Measurements from ENCODE around the gene TRIO. TPM values are rescaled to one million over a fixed set of nuclear protein-coding genes. Genes with fewer than 3 reads are reported as not detected.

The TRIO gene
- total and polyA plus RNA-seq, 2 experiments from 2014 or later: 18.5 to 78.2 TPM

DNA sequence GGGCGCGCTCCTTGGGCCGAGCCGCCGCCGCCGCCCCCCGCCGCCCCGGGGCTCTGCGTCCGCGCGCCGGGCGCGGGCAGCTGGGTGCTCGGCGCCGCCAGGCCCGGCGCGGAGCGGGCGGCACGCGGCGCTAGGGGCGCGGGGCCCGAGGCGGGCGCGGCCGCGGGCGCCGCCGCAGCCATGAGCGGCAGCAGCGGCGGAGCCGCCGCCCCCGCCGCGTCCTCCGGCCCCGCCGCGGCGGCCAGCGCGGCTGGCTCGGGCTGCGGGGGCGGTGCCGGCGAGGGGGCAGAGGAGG lies 351 bp downstream of the TRIO start:
- TF ChIP-seq EZH2 (IDR thresholded peaks at IDR 0.05; ENCODE audit: borderline replicate concordance): no peak
- TF ChIP-seq, protein P1, sequence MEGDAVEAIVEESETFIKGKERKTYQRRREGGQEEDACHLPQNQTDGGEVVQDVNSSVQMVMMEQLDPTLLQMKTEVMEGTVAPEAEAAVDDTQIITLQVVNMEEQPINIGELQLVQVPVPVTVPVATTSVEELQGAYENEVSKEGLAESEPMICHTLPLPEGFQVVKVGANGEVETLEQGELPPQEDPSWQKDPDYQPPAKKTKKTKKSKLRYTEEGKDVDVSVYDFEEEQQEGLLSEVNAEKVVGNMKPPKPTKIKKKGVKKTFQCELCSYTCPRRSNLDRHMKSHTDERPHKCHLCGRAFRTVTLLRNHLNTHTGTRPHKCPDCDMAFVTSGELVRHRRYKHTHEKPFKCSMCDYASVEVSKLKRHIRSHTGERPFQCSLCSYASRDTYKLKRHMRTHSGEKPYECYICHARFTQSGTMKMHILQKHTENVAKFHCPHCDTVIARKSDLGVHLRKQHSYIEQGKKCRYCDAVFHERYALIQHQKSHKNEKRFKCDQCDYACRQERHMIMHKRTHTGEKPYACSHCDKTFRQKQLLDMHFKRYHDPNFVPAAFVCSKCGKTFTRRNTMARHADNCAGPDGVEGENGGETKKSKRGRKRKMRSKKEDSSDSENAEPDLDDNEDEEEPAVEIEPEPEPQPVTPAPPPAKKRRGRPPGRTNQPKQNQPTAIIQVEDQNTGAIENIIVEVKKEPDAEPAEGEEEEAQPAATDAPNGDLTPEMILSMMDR (IDR thresholded peaks at IDR 0.05; ENCODE audit: poor library complexity): no peak
- no peak for TF ChIP-seq EZH2phosphoT487 (IDR thresholded peaks at IDR 0.05; ENCODE audit: low read depth, severe bottlenecking, unreplicated experiment)
- Histone ChIP-seq H3K9me2 (replicated peaks; ENCODE audit: insufficient read depth) (no peaks in the 10 kb centered on the region), H3K4me1 (ENCODE audit: insufficient read depth) (peaks cover 23% of the 10 kb centered on the region), H3K27me3 (no peaks in the 10 kb centered on the region), H3K9me3 (ENCODE audit: low read depth) (no peaks in the 10 kb centered on the region), H3K4me3 (peak overlapping the region; percentile 80), H4K20me1 (ENCODE audit: insufficient read depth, poor library complexity, severe bottlenecking) (peaks cover 38% of the 10 kb centered on the region), H3K79me2 (peaks cover 42% of the 10 kb centered on the region), H3K36me3 (replicated peaks; ENCODE audit: insufficient read depth, low read depth) (no peaks in the 10 kb centered on the region), H3K4me2 (no peak overlapping the region), H3K27ac (peak overlapping the region; percentile 93), H2AFZ (no peak overlapping the region)
- DNase-seq (ENCODE audit: low spot score): no peak
- 1% methylated on average over 25 of the region's 59 CpGs for WGBS (ENCODE audit: low lambda C conversion rate, missing lambda C conversion rate)

DNA sequence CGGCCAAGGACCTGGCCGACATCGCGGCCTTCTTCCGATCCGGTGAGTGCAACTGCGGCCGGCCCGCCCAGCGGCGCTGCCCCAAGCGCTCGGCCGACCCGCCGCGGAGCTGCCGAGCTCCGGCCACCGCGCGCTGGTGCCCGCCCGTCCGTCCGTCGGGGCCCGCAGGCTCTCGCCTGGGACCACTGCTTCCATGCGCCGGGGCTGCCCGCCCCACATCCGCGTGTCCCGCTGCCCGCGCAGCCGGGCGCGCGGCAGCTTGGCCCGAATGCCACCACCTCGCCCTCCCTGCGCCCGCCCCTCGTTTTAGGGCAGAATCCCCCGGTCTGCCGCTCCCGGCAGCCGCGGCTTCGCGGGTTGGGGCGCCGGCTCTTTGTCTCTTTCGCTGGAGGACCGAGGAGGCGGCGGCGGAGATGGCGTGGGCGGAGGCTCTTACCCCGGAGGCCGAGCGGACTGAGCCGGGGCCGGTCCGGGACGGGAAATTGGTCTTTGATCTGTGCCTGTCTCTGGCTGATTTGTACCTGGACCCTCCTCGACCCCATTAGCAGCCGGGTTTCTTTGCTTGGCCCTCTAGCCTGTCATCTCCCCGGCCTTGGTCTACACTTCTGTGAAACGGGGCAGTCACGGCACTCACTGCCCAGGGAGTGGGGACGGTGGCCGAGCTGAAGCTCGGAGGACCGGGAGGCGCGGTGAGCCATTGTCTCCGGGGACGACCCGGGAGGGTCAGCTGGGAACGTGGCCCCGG lies 871 bp downstream of the TRIO start:
- peak overlapping the region; percentile 93 for H3K27ac ChIP-seq
- WGBS (ENCODE audit: low lambda C conversion rate, missing lambda C conversion rate): under 1% methylated on average over 64 of the region's 85 CpGs
- H2AFZ ChIP-seq: peak overlapping the region; percentile 41
- no peaks in the 10 kb centered on the region for H3K36me3 ChIP-seq (replicated peaks; ENCODE audit: insufficient read depth, low read depth)
- H3K9me2 ChIP-seq (replicated peaks; ENCODE audit: insufficient read depth): no peaks in the 10 kb centered on the region
- H3K79me2 ChIP-seq: peaks cover 47% of the 10 kb centered on the region
- no peaks in the 10 kb centered on the region for H3K27me3 ChIP-seq
- TF ChIP-seq, protein P1 (IDR thresholded peaks at IDR 0.05; ENCODE audit: poor library complexity): no peak
- TF ChIP-seq EZH2 (IDR thresholded peaks at IDR 0.05; ENCODE audit: borderline replicate concordance) (no peak), EZH2phosphoT487 (IDR thresholded peaks at IDR 0.05; ENCODE audit: low read depth, severe bottlenecking, unreplicated experiment) (no peak)
- peak; percentile 72 for DNase-seq (ENCODE audit: low spot score)
- no peaks in the 10 kb centered on the region for H3K9me3 ChIP-seq (ENCODE audit: low read depth)
- peak overlapping the region; percentile 94 for H3K4me2 ChIP-seq
- peak overlapping the region; percentile 80 for H3K4me3 ChIP-seq
- H3K4me1 ChIP-seq (ENCODE audit: insufficient read depth): peaks cover 27% of the 10 kb centered on the region
- H4K20me1 ChIP-seq (ENCODE audit: insufficient read depth, poor library complexity, severe bottlenecking): peaks cover 43% of the 10 kb centered on the region

DNA sequence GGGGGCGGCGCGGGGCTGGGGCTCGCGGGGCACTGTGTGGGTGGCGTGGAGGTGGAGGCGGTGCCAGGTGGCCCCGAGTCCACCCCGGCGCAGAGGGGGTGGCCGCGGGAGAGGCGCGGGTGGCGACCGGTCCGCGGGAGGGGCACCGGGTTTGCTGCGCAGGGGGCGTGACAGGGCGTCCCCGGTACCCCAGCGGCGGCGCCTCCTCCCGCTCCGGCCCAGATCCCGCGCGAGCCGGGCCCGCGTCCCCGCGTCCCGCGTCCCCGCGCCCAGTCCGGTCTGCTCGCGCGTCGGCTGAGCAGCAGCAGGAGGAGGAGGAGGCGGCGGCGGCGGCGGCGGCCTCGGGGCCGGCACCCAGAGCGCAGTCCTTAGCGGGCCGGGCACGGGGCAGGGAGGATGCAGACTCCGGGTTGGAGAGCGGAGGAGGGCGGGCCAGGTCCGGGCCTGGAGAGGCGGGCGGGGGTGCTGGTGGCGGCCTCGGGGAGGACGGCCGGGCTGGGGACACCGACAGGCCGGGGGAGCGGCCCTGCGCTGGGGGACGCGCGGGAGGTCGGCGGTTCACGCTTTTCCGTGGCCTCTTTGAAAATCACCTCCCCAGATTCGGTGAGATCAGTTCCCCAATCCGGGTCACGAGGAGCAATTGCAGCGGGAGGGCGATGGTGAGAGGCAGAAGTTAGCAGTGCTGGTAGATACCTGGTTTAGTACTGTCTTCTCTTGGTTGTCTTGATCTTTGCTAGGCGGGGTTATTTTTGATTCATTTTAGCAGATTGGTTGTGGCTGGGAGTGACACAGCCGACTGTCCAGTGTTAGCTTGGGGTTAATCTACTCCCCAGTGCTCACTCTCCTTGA lies 1.7 kb downstream of the TRIO start:
- Histone ChIP-seq H3K27ac (peak overlapping the region; percentile 93), H3K9me3 (ENCODE audit: low read depth) (no peaks in the 10 kb centered on the region), H3K4me1 (ENCODE audit: insufficient read depth) (peaks cover 33% of the 10 kb centered on the region), H3K4me2 (peak overlapping the region; percentile 94), H3K36me3 (replicated peaks; ENCODE audit: insufficient read depth, low read depth) (no peaks in the 10 kb centered on the region), H3K27me3 (no peaks in the 10 kb centered on the region), H3K9me2 (replicated peaks; ENCODE audit: insufficient read depth) (no peaks in the 10 kb centered on the region), H3K4me3 (peak overlapping the region; percentile 80), H2AFZ (peak overlapping the region; percentile 41), H4K20me1 (ENCODE audit: insufficient read depth, poor library complexity, severe bottlenecking) (peaks cover 51% of the 10 kb centered on the region), H3K79me2 (peaks cover 55% of the 10 kb centered on the region)
- DNase-seq (ENCODE audit: low spot score): peak; percentile 83
- under 1% methylated on average over 29 of the region's 85 CpGs for WGBS (ENCODE audit: low lambda C conversion rate, missing lambda C conversion rate)
- TF ChIP-seq, protein P1 (IDR thresholded peaks at IDR 0.05; ENCODE audit: poor library complexity): no peak
- TF ChIP-seq EZH2 (IDR thresholded peaks at IDR 0.05; ENCODE audit: borderline replicate concordance) (no peak), EZH2phosphoT487 (IDR thresholded peaks at IDR 0.05; ENCODE audit: low read depth, severe bottlenecking, unreplicated experiment) (no peak)
